ENCODE measurements around the gene CNOT6. TPM values are rescaled to one million over a fixed set of nuclear protein-coding genes. Genes with fewer than 3 reads are reported as not detected.

Gene CNOT6
- total and polyA plus RNA-seq, 4 donors, result 1.4 to 25.0 (median 4.2) TPM

DNA sequence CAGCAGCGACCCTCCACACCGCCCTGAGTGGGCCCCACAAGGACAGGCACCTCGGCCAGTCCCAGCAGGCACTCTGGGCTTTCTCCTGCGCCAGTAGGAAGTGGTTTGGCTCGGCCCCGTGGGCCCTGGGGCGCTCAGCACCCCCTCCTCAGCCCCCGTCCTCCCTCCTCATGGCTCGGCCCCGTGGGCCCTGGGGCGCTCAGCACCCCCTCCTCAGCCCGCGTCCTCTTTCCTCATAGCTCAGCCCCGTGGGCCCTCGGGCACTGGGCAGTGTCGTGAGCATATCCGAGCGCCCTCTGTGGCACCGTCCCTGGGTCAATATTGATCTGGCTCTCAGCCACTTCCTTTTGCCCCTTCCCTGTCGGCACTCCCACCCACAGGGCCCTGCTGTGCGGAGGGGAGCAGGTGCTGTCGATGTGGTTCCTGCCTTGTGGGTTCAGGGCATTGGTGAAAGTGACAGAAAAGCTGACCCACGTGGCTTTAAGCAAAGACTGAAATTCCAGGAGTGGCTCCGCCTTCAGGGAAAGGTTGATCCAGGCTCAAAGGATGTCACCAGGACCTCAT is 102.6 kb downstream of the CNOT6 start:
- 63% methylated on average over 24 of the region's 24 CpGs for WGBS
- no peak overlapping the region for H3K9ac ChIP-seq (ENCODE audit: low read depth in 1 of 2, low read length in 2 of 2)
- no peak overlapping the region for H3K27ac ChIP-seq (ENCODE audit: low read depth in 1 of 2, low read length in 2 of 2)
- H3K27me3 ChIP-seq (ENCODE audit: control insufficient read depth in 4 of 4, insufficient read depth in 4 of 4, low read length in 3 of 4), result no peaks in the 10 kb centered on the region
- no peak for DNase-seq (ENCODE audit: low spot score)
- no peak overlapping the region for H3K4me3 ChIP-seq (ENCODE audit: low read depth in 1 of 3, low read length in 3 of 3)
- TF ChIP-seq GABPA (IDR thresholded peaks at IDR 0.05 in 1 of 2, conservative IDR thresholded peaks at IDR 0.05 in 1 of 2) (no peak), NR2F2 (IDR thresholded peaks at IDR 0.05) (no peak), RXRA (IDR thresholded peaks at IDR 0.05) (no peak)
- H3K4me1 ChIP-seq (ENCODE audit: control insufficient read depth in 4 of 4, insufficient read depth in 4 of 4, low read length in 3 of 4), result peaks cover 2 to 10% (median 8%) of the 10 kb centered on the region in 4 donors
- no peaks in the 10 kb centered on the region for H3K36me3 ChIP-seq (ENCODE audit: control insufficient read depth in 4 of 4, insufficient read depth in 3 of 4, low read depth in 1 of 4, low read length in 3 of 4)
- H3K9me3 ChIP-seq (ENCODE audit: control insufficient read depth in 4 of 4, low read length in 3 of 4), result no peaks in the 10 kb centered on the region

- Histone ChIP-seq H3K27ac (ENCODE audit: low read depth in 1 of 2, low read length in 2 of 2) (no peak overlapping the region), H3K9me3 (ENCODE audit: control insufficient read depth in 4 of 4, low read length in 3 of 4) (no peaks in the 10 kb centered on the region), H3K36me3 (ENCODE audit: control insufficient read depth in 4 of 4, insufficient read depth in 3 of 4, low read depth in 1 of 4, low read length in 3 of 4) (no peaks in the 10 kb centered on the region), H3K4me3 (ENCODE audit: low read depth in 1 of 3, low read length in 3 of 3) (no peak overlapping the region), H3K9ac (ENCODE audit: low read depth in 1 of 2, low read length in 2 of 2) (no peak overlapping the region), H3K4me1 (ENCODE audit: control insufficient read depth in 4 of 4, insufficient read depth in 4 of 4, low read length in 3 of 4) (peaks cover 2 to 10% (median 8%) of the 10 kb centered on the region in 4 donors), H3K27me3 (ENCODE audit: control insufficient read depth in 4 of 4, insufficient read depth in 4 of 4, low read length in 3 of 4) (no peaks in the 10 kb centered on the region)
- TF ChIP-seq, protein P1, sequence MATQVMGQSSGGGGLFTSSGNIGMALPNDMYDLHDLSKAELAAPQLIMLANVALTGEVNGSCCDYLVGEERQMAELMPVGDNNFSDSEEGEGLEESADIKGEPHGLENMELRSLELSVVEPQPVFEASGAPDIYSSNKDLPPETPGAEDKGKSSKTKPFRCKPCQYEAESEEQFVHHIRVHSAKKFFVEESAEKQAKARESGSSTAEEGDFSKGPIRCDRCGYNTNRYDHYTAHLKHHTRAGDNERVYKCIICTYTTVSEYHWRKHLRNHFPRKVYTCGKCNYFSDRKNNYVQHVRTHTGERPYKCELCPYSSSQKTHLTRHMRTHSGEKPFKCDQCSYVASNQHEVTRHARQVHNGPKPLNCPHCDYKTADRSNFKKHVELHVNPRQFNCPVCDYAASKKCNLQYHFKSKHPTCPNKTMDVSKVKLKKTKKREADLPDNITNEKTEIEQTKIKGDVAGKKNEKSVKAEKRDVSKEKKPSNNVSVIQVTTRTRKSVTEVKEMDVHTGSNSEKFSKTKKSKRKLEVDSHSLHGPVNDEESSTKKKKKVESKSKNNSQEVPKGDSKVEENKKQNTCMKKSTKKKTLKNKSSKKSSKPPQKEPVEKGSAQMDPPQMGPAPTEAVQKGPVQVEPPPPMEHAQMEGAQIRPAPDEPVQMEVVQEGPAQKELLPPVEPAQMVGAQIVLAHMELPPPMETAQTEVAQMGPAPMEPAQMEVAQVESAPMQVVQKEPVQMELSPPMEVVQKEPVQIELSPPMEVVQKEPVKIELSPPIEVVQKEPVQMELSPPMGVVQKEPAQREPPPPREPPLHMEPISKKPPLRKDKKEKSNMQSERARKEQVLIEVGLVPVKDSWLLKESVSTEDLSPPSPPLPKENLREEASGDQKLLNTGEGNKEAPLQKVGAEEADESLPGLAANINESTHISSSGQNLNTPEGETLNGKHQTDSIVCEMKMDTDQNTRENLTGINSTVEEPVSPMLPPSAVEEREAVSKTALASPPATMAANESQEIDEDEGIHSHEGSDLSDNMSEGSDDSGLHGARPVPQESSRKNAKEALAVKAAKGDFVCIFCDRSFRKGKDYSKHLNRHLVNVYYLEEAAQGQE (IDR thresholded peaks at IDR 0.05), result no peak
- TF ChIP-seq RAD21 (IDR thresholded peaks at IDR 0.05) (no peak), TAF1 (conservative IDR thresholded peaks at IDR 0.05) (no peak), HNF4A (conservative IDR thresholded peaks at IDR 0.05) (no peak), SP1 (IDR thresholded peaks at IDR 0.05) (no peak), JUND (IDR thresholded peaks at IDR 0.05) (no peak), ZBTB33 (IDR thresholded peaks at IDR 0.05) (no peak), CTCF (IDR thresholded peaks at IDR 0.05; ENCODE audit: low read depth, low read length, missing input control) (no peak), YY1 (IDR thresholded peaks at IDR 0.05) (no peak), GABPA (IDR thresholded peaks at IDR 0.05 in 1 of 2, conservative IDR thresholded peaks at IDR 0.05 in 1 of 2) (no peak), MAX (IDR thresholded peaks at IDR 0.05) (no peak), RXRA (IDR thresholded peaks at IDR 0.05) (no peak)
- no peak for DNase-seq (ENCODE audit: low spot score)
- 91% methylated on average over 9 of the region's 9 CpGs for whole genome bisulfite sequencing
These were observed 104.1 kb downstream of the CNOT6 start for GRCh38 chr5:180598316-180598701.
